Measurements from ENCODE around the gene CACNA2D3.

- TF ChIP-seq CTCF (IDR thresholded peaks at IDR 0.05) (no peak), POLR2A (IDR thresholded peaks at IDR 0.05) (no peak), EP300 (IDR thresholded peaks at IDR 0.05) (no peak)
Observed at GRCh38 chr3:54507876-54508460, 385.6 kb downstream of the CACNA2D3 start.

Measured in tibial nerve (tissue), 4 donors.